NK-92 (cell line): Measurements from ENCODE around the gene ATP9A.
"Not testable (repeated sequence)": the region's sequence is repeated elsewhere in the genome, so short reads cannot be mapped to it uniquely, and the experiment has no call there.

Source experiments
- DNase-seq: peaks from one replicate; lab custom pipeline; 2025; ENCODE audit not compliant: unreplicated experiment; lab: John Stamatoyannopoulos, UW

The ATP9A gene

GRCh38 chr20:51656726-51657260 is 111.4 kb downstream of the ATP9A start:
- no peak for DNase-seq

GRCh38 chr20:51656089-51656488 is 112.1 kb downstream of the ATP9A start:
- DNase-seq: not testable (repeated sequence)

DNA sequence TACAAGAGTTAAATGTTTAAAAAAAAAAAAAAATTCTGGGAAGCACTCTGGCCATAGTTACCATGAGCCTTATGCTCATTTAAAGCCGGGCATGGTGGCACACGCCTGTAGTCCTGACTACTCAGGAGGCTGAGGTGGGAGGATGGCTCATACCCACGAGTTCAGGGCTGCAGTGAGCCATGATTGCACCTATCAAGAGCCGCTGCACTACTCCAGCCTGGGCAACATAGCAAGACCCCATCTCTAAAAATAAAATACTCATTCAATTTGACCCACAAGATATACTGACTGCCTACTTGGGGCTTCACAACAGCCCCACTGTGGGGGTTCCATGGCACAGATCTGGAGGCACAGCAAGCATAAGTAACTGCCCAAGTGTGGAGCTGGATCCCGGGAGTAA is 113.7 kb downstream of the ATP9A start:
- no peak for DNase-seq

GRCh38 chr20:51654060-51654459 is 114.1 kb downstream of the ATP9A start:
- no peak for DNase-seq

- no peak for DNase-seq
These were observed 115.0 kb downstream of the ATP9A start for GRCh38 chr20:51653226-51653625.

DNA sequence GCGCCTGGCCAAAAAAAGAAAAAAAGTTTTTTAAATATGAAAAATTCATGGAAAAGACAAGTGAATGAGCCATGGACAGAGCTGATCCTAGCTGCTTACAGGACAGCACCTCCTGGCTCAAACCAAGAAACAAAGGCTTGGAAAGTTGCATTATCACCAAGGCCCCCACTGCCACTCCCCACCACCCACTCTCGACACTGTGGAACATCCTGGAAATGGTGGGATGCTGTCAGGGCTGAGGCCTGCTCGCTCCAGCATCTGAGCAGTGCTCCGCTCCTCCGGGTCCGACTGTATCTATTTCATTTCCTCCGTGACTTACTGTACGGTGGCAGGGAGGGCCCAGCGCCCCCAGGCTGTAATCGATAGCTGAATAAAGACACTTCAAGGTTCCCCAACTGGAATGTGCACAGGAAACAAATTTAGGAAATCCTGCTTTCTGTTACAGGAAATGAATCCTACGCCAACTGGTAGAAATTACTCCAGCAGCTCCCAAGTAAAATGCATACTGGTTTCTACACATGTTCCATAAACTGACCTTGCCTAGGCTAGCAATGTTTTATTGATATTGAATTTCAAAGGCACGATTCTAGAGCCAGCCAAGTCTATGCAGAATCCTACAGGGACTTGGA is 116.2 kb downstream of the ATP9A start:
- DNase-seq: no peak

- DNase-seq: no peak
These were observed 117.5 kb downstream of the ATP9A start for GRCh38 chr20:51650685-51651134.

GRCh38 chr20:51648571-51648947 is 119.6 kb downstream of the ATP9A start:
- no peak for DNase-seq

- DNase-seq: no peak
These were observed 120.3 kb downstream of the ATP9A start for GRCh38 chr20:51647674-51648570.

DNA sequence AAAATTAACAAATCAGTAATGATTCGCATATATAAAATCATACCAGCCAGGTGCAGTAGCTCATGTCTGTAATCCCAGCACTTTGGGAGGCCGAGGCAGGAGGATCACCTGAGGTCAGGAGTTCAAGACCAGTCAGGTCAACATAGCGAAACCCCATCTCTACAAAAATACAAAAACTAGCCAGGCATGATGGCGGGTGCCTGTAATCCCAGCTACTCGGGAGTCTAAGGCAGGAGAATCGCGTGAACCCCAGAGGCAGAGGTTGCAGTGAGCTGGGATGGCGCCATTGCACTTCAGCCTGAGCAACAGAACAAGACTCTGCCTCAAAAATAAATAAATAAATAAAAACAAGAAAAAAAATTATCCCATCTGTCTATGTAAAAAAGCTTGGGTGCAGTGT is 124.4 kb downstream of the ATP9A start:
- not testable (repeated sequence) for DNase-seq

DNA sequence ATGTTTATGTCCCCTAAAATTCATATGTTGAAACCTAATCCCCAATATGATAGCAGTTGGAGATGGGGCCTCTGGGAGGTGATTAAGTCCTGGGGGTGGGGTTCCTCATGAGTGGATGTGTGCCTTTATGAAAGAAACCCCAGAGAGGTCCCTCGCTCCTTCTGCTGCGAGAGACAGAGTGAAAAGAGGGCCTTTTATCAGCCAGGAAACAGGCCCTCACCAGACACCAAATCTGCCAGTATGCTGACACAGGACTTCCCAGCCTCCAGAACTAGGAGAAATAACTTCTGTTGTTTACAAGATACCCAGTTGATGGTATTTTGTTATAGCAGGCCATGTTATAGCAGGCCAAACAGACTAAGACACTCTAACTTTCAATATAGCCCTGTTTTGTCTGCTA is 124.8 kb downstream of the ATP9A start:
- no peak for DNase-seq

DNA sequence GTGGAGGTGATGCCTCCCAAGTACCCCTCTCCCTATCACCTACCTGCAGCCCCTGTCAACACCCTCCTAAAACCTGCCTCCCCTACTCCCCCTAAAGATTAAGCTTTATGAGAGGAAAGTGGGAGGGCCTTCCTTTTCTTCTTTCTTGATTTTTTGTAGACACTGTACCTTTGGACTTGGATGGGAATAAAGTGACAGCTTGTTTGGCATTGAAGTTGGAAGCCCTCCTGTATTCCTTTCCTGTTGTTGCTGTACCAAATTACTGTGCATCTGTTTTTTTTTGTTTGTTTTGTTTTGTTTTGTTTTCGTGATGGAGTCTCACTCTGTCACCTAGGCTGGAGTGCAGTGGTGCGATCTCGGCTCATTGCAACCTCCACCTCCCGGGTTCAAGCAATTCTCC is 126.3 kb downstream of the ATP9A start:
- no peak for DNase-seq

- DNase-seq: no peak
These were observed 127.4 kb downstream of the ATP9A start for GRCh38 chr20:51640743-51641142.

GRCh38 chr20:51639206-51639832 is 128.9 kb downstream of the ATP9A start:
- DNase-seq: no peak

- no peak for DNase-seq
These were observed 130.9 kb downstream of the ATP9A start for GRCh38 chr20:51637241-51637640.

DNA sequence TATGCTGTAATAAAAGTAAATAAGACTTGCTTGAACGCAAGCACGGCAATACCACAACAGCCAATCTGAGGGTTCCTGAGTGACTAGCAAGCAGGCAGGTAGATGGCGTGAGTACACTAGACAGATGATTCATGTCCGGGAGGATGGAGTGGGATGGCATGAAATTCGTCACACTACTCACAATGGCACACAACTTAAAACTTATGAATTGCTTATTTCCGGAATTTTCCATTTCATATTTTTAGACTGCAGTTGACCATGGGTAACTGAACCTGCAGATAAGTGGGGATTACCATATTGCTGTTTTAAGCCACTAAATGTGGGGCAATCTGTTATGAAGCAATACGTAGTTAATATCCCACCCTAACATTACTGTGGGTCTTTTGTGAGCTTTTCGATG is 132.1 kb downstream of the ATP9A start:
- DNase-seq: no peak

- DNase-seq: no peak
These were observed 132.5 kb downstream of the ATP9A start for GRCh38 chr20:51635680-51636079.

GRCh38 chr20:51634877-51635276 is 133.3 kb downstream of the ATP9A start:
- no peak for DNase-seq

DNA sequence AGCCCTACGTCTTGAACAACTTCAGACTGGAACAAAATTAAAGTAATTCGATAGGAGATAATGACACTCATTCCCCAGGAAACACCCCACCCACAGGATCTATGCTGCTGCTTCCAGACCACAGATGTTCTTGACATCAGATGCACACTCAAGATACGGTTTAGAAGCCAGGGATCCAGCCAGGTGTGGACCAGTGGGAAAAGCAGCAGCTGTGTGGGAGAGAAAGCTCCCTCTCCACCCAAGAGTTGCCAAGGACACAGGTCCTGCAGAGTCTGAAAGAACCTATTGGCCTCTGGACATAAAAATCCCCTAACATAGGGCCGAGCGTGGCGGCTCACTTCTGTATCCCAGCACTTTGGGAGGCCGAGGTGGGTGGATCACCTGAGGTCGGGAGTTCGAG is 133.9 kb downstream of the ATP9A start:
- DNase-seq: no peak

GRCh38 chr20:51633430-51633829 is 134.8 kb downstream of the ATP9A start:
- no peak for DNase-seq

- DNase-seq: no peak
These were observed 136.2 kb downstream of the ATP9A start for GRCh38 chr20:51631953-51632352.
